ENCODE measurements around the gene PITX3.
"Not testable (repeated sequence)": the region's sequence is repeated elsewhere in the genome, so short reads cannot be mapped to it uniquely, and the experiment has no call there.

PITX3 gene

DNA sequence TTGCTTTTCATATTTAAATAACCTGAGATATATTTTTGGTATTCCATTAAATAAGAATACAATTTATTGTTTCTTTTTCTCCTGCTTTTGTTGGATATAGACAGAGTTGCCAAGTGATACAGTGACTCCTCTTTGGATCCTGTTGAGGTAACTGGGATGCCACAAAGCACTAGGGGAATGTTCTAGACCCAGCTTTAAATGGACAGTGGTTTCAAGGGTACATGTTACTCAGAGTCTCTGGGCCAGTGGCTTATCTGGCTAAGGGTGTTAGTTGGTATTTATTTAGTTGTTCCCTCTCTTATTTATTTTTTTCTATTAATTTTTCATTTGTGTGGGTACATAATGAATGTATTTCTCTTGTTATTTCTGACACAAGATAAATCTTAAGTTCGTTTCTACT lies 13.1 kb upstream of the PITX3 start:
- DNase-seq: no peak

- DNase-seq: not testable (repeated sequence)
Observed at GRCh38 chr10:102252508-102252907, 11.2 kb upstream of the PITX3 start.

DNA sequence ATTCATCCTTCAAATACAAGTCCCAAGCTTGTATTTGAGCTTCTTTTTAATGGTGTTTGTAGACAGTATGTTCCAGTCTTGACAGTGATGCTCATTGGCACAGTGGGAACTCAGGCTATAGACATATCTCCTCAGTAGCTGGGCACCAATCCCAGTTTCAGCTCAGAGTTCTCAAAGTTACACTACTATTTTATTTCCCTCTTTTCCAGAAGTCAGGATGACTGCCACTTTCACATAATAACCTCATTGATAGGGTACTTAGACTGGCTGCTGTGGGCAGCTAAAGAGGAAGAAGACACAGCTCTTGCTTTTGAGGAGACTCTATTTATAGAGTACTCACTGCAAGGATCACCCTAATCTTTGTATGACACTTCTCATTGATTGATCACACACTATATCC lies 6.4 kb upstream of the PITX3 start:
- no peak for DNase-seq

- no peak for DNase-seq
Observed at GRCh38 chr10:102246261-102246660, 4.9 kb upstream of the PITX3 start.

GRCh38 chr10:102245932-102246251 lies 4.6 kb upstream of the PITX3 start:
- no peak for DNase-seq

DNA sequence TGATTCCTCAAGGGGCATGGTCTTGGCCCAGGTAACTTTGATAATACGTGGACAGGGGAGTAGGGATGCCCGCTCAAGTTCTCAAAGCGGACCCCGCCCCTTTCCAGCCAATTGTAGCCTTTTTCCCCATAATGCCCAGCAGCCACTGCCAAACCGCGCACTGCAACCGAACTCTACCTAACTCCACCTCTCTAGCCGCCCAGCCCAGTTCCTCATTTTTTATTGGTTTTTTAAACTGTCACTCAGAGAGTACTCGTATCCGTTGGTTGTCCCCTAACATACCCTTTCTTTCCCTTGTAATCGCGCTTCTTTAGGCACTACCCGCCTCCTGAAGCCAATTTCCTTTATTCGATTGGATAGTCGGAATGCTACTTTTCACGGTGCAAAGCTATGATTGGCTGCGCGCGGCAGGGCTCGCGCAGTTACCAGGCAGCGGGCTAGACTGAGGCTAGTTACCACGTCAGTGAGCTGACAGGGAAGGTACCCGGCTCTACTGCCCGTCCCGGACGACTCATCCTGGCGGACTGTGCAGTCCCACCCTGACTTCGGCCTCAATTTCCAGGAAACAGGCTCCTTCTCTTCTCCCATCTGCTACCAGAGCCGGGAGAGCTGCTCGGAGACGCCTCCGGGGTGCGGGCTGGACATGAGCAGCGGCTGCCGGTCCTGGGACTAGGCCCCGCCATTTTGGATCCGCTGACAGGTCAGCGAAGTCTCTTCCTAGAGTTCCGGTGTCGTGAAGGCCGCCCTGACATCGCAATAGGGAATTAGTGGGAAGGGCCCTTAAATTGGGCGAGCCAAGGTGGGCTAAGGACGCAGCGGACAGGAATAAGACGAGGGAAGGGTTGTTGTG lies 4.0 kb upstream of the PITX3 start, which contains the start of gene GBF1:
Gene GBF1, plus strand, starts transcription at position 451 of the 850 bp plus-strand sequence. CDS start 13,407 bp downstream, outside the sequence.
- peak; percentile 100 for DNase-seq

- DNase-seq: peak; percentile 89
Observed at GRCh38 chr10:102243309-102243708, 2.0 kb upstream of the PITX3 start.

DNA sequence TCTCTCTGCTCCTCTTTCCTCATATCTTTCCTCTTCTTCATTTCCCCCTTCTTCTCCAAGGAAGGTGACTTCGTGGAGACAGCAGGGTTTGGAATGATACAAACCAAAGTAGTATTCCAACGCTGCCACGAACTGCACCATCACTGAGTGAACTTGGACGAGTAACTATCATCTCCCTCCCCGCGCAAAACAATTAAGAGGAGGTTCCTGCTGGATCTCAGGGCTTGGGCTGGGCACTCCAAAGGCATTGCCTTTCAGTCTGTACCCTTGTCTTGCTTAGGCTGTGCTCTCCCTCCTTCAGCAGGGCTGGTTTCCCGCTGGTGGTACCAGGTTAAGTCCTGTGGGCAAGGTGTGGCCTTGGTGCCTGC lies 790 bp upstream of the PITX3 start:
- DNase-seq: no peak

- DNase-seq: no peak
Observed at GRCh38 chr10:102241032-102241443, 274 bp downstream of the PITX3 start.

DNA sequence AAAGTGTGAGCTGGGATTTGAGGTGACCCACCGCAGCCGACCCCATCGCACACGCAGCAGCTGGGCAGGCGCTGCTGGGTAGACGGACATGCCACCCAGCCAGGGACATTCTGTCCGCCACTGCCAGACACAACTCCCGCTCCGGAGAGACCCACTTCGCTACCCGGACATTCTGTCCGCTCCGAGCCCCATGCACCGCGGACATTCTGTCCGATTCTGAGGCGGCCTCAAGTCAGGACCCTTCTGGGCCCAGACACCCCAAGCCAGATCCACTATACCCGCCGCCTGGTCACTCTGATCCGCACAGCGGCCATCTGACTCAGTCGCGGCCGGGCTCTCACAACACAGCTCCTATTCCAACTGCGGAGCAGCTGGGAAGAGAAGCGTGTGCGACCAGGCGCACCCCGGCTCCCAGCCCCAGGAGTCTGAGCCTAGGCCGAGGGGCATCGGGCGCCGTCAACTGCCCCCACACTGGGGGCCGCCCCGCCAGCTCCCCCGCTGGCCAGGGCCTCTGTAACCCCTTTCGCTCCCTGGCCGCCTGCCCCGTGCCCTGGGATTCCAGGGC lies 763 bp downstream of the PITX3 start:
- no peak for DNase-seq

- no peak for DNase-seq
Observed at GRCh38 chr10:102237711-102238252, 3.5 kb downstream of the PITX3 start.

GRCh38 chr10:102236006-102236405 lies 5.3 kb downstream of the PITX3 start:
- no peak for DNase-seq

- DNase-seq: no peak
Observed at GRCh38 chr10:102235598-102235920, 5.8 kb downstream of the PITX3 start.

GRCh38 chr10:102234888-102235597 lies 6.3 kb downstream of the PITX3 start:
- no peak for DNase-seq

- DNase-seq: no peak
Observed at GRCh38 chr10:102233997-102234396, 7.3 kb downstream of the PITX3 start.

DNA sequence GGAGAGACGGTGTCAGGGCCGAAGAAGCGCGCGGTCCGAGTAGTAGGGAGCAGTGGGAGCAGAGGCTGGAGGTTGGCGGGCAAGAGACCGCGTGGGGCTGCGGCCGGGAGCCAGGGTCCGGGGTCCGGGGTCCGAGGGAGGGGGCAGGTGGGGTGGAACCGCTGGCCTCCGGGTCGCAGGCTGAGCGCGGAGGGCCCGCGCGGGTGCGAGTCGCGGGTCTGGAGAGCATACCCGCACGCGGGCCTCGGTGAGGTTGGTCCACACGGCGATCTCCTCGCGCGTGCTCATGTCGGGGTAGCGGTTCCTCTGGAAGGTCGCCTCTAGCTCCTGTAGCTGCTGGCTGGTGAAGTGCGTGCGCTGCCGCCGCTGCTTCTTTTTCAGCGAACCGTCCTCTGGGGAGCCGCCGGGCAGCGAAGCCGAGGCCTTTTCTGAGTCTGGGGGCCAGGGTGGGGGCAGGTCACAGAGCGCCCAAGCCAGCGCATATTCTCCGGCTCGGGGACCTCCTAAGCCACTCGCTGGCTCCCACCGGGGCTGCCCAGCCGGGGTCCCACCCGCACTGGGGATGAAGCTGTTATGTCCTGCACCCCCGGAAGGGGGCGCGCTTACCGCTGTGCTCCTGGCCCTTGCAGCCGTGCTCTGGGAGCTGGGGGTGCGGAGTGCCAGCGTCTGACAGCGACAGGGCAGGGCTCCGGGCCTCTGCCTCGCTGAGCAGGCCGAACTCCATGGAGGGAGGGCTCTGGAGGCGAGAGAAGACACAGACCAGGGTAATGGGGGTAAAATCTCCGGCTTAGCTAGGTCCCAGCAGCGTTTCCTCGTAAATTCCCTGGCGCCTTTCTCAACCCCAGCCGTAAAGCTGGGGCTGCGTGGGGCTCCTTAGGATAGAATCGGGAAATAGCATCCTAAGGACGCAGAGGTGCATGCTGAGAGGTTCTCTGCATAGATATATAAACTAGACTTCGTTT lies 9.7 kb downstream of the PITX3 start:
- no peak for DNase-seq

DNA sequence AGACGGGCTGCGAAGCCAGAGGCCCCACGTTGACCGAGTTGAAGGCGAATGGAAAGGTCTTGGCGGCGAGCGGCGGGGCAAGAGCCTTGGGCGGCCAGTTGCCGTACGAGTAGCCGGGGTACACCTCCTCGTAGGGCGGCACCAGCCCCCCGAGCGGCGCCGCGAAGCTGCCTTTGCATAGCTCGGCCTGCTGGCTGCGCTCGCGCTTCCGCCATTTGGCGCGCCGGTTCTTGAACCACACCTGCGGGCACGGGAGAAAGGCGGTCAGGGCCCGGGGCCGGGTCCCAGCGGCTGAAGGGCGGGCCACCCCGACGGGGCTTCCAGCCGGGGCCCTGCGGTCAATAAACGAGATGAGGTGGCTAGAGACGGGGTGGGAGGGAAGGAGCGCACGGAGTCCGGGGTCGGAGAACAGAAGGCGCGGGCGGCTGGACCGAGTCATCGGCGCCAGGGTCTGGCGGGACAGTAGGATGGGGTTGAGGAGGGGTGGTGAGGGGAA lies 10.4 kb downstream of the PITX3 start:
- peak; percentile 40 for DNase-seq

DNA sequence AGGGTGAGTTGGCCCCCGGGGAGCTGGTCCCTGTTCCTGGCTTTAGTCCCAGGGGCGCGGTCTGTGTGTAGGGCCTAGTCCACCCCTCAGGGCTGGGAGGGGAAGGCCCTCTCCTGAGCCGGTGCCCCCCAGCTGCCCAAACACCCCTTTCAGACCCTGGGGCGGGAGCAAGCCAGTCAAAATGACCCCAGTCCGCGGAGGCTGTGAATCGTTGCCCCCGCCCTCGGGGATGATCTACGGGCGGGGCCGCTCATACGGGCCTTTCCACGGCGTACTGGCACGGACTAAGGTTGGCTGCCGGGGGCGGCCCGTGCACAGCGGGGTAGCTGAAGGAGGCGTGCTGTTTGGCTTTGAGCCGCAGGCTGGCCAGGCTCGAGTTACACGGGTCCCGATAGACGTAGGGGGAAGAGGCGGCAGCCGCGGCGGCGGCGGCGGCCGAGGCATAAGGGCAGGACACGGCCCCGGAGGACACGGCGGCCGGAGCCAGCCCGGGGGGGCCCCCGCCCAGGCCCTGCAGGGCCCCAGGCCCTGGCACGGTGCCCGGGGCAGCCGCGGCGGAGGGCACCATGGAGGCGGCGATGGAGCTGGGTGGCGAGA lies 10.9 kb downstream of the PITX3 start:
- peak; percentile 59 for DNase-seq

DNA sequence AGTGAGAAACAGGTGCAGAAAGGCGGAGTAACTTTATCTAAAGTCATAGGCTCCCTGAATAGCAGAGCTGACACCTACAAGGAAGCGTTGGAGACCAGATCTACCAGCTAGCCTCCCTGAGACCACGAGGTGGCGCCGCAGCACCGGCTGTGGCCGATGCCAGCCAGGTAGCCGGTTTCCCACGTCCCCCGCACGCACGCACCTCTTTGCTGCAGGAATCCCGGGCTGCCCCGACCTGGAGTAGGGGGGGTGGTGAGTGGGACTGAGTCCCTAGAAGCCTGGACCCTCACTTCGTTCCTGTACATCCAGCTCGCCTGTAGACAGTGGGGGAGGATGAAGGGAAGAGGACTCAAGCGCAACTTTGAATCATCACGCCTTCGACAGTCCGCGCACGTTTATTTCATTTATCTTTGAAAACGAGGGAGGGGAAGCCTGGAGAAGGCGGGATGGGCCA lies 11.5 kb downstream of the PITX3 start:
- DNase-seq: peak; percentile 61

GRCh38 chr10:102227050-102227449 lies 14.3 kb downstream of the PITX3 start:
- peak; percentile 82 for DNase-seq

GRCh38 chr10:102226542-102226870 lies 14.8 kb downstream of the PITX3 start:
- no peak for DNase-seq
